Activated CD4-positive, alpha-beta T cell treated with anti-CD3 and anti-CD28 coated beads, Interleukin-2, amount 10 ng/mL, durations not matched to agents 7 days and 5 days (primary cell): ENCODE measurements around the gene LAMA4. TPM values are rescaled to one million over a fixed set of nuclear protein-coding genes. Genes with fewer than 3 reads are reported as not detected.

Experiments
- CTCF ChIA-PET: fragments of 350-600 bp; sonication (Branson Sonifier 250); formaldehyde crosslinking; loops from one replicate; lab custom pipeline; 2021; ENCODE audit warnings: antibody characterized with exemption; lab: Charles Lee
- POLR2A ChIA-PET: fragments of 350-600 bp; sonication (Branson Sonifier 250); formaldehyde crosslinking; loops from one replicate; lab custom pipeline; 2021; ENCODE audit warnings: antibody characterized with exemption; lab: Charles Lee
- DNase-seq: peaks from one replicate; pipeline ENCODE4 v3.0.0-alpha.2; 2020
- H3K27ac Mint-ChIP-seq: one replicate; pipeline ENCODE4 v1.8.0; 2021; ENCODE audit warnings: mild to moderate bottlenecking, moderate library complexity, mixed read lengths
- H3K27me3 Mint-ChIP-seq: one replicate; pipeline ENCODE4 v1.8.0; 2021; ENCODE audit warnings: mixed read lengths
- H3K36me3 Mint-ChIP-seq: one replicate; pipeline ENCODE4 v1.8.0; 2021; ENCODE audit warnings: low read depth, mixed read lengths
- H3K4me1 Mint-ChIP-seq: one replicate; pipeline ENCODE4 v1.8.0; 2021; ENCODE audit warnings: mixed read lengths
- H3K4me3 Mint-ChIP-seq: one replicate; pipeline ENCODE4 v1.8.0; 2021; ENCODE audit warnings: mild to moderate bottlenecking, moderate library complexity, mixed read lengths
- H3K9me3 Mint-ChIP-seq: one replicate; pipeline ENCODE4 v1.8.0; 2021; ENCODE audit warnings: mixed read lengths
- total RNA-seq, 2 experiments: library from RNA; stranded (reverse); gene quantifications; one replicate each; pipeline ENCODE4 v1.2.3, GENCODE V29; 2021

LAMA4 gene
- total RNA-seq, 2 experiments from 2014 or later: not detected

DNA sequence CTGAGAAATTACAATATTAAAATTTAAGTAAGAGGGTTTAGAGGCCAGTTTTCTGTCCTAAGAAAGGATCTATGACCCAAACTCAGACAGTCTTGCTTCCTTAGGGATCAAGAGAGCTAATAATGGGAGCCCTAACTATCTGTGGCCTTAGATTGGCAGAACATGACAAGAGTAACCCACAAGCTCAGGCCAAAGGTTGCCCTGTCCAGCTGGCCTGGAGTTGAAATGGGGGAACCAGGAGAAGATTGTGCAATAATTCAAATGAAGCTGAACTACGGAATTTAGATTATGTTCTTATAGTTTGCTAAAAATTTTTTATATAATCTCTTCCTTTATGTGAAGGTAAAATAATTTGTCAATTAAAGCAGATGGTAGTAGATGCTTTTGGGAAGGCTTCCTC lies 26.4 kb downstream of the LAMA4 start:
- no peak overlapping the region for H3K27ac Mint-ChIP-seq
- POLR2A ChIA-PET: no interaction called here
- H3K36me3 Mint-ChIP-seq: no peaks in the 10 kb centered on the region
- no peak overlapping the region for H3K4me3 Mint-ChIP-seq
- H3K4me1 Mint-ChIP-seq: no peaks in the 10 kb centered on the region
- H3K9me3 Mint-ChIP-seq: no peaks in the 10 kb centered on the region
- DNase-seq: no peak
- CTCF ChIA-PET: interaction anchor here (1.2 kb wide), 1 partner anchor 29 kb away, joined by 3 read pairs; no protein-coding TSS in a partner anchor
- peaks cover 26% of the 10 kb centered on the region for H3K27me3 Mint-ChIP-seq

DNA sequence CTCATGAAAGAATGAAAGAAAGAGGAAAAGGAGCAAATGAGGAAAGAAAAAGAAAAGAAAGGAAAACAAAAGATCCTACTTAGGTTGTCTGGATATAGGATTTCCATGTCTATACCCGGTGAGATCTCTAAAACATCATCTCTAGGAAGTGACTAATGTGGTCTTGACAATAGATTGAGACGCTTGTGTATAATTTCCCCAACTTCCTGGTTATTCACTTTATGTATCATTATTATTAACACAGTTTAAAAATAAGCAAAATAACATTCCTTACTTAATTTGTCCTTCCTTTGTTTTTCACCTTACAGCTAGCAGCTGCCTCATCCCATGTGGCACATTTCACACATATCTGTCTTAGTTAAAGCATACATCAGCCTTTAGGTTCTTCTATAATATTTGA lies 27.0 kb downstream of the LAMA4 start:
- peaks cover 22% of the 10 kb centered on the region for H3K27me3 Mint-ChIP-seq
- ChIA-PET POLR2A (no interaction called here), CTCF (no interaction called here)
- H3K4me3 Mint-ChIP-seq: no peak overlapping the region
- H3K36me3 Mint-ChIP-seq: no peaks in the 10 kb centered on the region
- no peak for DNase-seq
- H3K27ac Mint-ChIP-seq: no peak overlapping the region
- H3K9me3 Mint-ChIP-seq: no peaks in the 10 kb centered on the region
- no peaks in the 10 kb centered on the region for H3K4me1 Mint-ChIP-seq

DNA sequence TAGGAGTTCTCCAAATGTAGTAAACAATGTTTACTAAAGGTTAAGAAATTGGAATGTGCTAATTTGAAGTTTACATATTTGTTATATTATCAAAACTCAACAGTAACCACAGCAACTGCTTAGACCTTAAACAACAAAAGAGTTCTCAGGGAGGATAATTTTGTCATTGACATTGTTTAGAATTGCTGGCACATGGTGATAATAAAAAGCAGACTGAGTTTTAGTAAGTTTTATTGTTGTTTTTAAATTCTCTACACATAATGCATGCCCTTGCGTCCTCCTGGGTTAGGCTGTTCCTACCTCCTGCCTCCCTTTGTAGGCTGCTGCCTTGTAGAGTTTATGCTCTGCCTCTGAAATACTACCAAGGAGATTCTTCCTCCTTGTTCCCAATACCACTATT lies 28.7 kb downstream of the LAMA4 start:
- H3K27ac Mint-ChIP-seq: no peak overlapping the region
- no peaks in the 10 kb centered on the region for H3K4me1 Mint-ChIP-seq
- POLR2A ChIA-PET: no interaction called here

DNA sequence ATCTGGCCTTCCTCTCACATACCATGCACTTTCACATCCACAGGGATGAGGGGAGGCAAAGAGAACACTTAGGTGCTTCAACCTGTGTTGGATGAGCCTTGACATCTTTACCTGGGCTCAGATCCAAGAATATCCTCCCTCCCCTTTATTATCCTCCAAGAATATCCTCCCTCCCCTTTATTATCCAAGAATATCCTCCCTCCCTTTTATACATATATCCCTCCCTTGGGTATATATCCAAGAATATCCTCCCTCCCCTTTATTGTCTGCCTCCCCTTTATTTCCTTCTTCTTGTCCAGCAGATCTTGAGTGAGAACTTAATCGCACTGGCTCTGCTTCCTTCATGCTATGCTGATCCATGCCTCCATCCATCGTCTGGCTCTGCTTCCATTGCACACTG lies 30.3 kb downstream of the LAMA4 start:
- CTCF ChIA-PET: no interaction called here
- H3K4me1 Mint-ChIP-seq: no peaks in the 10 kb centered on the region
- H3K4me3 Mint-ChIP-seq: no peak overlapping the region
- no peak for DNase-seq
- H3K27ac Mint-ChIP-seq: no peak overlapping the region
- no peaks in the 10 kb centered on the region for H3K36me3 Mint-ChIP-seq
- H3K9me3 Mint-ChIP-seq: no peaks in the 10 kb centered on the region
- POLR2A ChIA-PET: no interaction called here
- peaks cover 31% of the 10 kb centered on the region for H3K27me3 Mint-ChIP-seq

More for the DNA sequence above, 28.7 kb downstream of the LAMA4 start:
- Mint-ChIP-seq H3K27me3 (peaks cover 28% of the 10 kb centered on the region), H3K9me3 (no peaks in the 10 kb centered on the region), H3K4me3 (no peak overlapping the region), H3K36me3 (no peaks in the 10 kb centered on the region)
- CTCF ChIA-PET: no interaction called here
- no peak for DNase-seq

DNA sequence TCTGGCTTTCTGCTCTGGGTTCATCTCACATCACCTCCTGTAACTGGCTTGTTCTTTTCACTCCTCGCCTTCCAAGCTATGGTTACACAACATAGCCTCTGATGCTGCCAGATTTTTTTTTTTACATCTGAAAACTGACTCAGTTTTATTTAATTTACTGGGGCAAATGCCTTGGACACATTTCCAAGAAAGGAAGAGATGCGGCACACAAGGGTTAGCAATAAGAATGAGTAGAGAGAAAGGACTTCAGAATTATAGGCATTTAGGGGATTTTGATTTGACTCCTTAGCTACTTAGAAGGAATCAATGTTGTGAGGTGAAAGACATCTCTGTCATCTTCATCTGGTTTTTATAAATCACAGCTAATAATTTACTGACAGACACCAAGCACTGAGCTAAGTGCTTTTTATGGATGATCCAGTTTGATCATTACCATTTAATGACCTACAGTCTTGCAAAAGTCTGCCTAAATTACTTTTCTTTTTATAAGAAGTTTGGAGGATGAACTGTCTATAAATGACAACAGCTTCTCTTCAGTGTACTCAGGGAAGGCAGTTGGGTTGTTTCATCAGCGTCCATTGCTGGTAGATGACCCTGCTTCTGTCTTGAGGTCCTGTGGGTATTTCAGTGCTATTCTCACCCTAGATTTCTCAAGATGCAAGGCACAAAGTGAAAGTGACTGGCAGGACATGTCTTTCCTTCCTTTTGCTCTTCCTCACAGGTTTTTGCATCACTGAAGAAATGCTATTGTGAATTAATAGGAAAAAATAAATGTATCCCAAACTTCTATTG lies 31.1 kb downstream of the LAMA4 start:
- H3K27ac Mint-ChIP-seq: no peak overlapping the region
- CTCF ChIA-PET: no interaction called here
- DNase-seq: no peak
- POLR2A ChIA-PET: no interaction called here
- H3K36me3 Mint-ChIP-seq: no peaks in the 10 kb centered on the region
- H3K27me3 Mint-ChIP-seq: peaks cover 33% of the 10 kb centered on the region
- H3K4me1 Mint-ChIP-seq: no peaks in the 10 kb centered on the region
- H3K9me3 Mint-ChIP-seq: no peaks in the 10 kb centered on the region
- no peak overlapping the region for H3K4me3 Mint-ChIP-seq

DNA sequence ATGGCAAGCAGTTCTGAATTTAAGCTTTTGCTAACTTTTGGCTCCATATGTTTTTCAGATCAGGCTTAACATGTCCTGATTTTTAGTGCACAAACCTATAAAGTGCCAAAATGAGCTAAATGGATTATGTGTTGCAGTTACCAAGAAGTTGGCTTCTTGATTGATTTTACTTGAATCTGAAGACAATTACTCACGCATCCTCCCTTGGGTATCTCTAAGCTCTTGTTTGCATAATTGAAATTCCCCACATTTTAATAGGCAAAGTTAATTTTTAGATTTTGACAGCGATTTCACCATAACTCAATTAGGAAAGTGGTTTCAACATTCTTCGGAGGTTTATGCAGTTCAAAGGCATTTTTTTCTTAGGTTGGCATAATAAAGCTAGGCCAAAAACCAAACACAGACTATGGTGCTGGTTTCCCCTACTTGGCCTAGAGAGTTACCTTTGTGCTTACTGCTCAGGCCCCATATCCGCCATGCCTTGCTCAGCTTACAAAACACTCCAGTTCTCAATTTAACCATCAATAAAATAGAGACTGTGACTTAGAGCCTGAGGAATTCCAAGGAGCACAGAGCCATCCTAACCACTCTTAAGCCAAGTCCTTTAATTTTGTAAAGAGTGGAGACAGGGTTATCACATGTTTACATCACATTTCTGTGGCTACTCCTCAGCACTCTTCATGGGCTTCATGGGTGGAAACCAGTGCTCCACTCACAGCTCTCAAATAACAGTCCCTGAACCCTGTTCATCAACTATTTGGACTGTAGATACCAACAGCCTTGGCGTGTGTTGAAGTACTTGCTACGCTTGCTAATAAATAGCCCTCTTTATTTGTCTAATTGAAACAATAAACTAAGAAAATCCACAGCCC lies 32.1 kb downstream of the LAMA4 start:
- DNase-seq: no peak
- Mint-ChIP-seq H3K27me3 (peaks cover 36% of the 10 kb centered on the region), H3K27ac (no peak overlapping the region), H3K4me3 (no peak overlapping the region), H3K4me1 (no peaks in the 10 kb centered on the region), H3K9me3 (no peaks in the 10 kb centered on the region), H3K36me3 (no peaks in the 10 kb centered on the region)
- ChIA-PET POLR2A (no interaction called here), CTCF (no interaction called here)

DNA sequence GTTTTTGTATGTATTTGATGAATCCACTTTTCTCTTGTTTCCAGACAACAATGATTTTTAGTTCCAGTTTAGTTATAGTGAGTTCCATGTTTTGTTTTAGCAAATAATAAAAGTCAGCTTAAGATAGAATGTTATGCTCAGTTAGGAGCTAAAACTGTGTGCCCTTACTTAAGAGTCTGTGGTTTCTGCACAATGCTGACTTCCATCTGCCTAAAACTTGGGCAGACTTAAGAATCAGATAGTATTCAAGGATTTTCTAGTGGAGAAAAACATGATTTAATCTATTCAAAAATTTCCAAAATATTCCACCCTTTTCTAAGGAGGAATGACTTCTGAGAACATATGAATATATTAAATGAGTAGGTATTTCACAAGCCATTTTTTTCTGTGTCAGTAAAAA lies 32.8 kb downstream of the LAMA4 start:
- CTCF ChIA-PET: no interaction called here
- H3K36me3 Mint-ChIP-seq: no peaks in the 10 kb centered on the region
- H3K4me3 Mint-ChIP-seq: no peak overlapping the region
- no peak overlapping the region for H3K27ac Mint-ChIP-seq
- POLR2A ChIA-PET: no interaction called here
- H3K27me3 Mint-ChIP-seq: peaks cover 43% of the 10 kb centered on the region
- H3K9me3 Mint-ChIP-seq: no peaks in the 10 kb centered on the region
- no peak for DNase-seq
- no peaks in the 10 kb centered on the region for H3K4me1 Mint-ChIP-seq

DNA sequence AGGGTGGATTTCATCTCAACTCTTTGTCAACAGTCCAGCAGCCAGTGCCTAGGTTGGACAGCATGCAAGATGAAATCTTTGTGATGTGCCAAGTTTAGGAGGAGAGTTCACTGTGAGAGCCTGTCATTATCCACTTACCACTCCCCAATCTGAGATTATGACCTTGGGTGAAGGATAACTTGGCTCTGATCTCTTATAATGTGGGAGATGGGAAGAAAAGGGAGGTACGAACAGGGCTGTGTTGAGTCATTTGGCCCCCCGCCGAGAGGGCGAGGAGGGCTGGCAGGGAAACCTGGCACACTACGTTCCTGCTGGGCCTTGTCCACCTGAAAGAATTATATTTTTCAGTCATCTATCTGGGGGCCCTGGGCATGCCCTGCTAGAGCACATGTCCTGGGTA lies 35.8 kb downstream of the LAMA4 start:
- ChIA-PET CTCF (no interaction called here), POLR2A (no interaction called here)
- Mint-ChIP-seq H3K36me3 (no peaks in the 10 kb centered on the region), H3K9me3 (no peaks in the 10 kb centered on the region), H3K27me3 (peaks cover 43% of the 10 kb centered on the region), H3K27ac (no peak overlapping the region), H3K4me3 (no peak overlapping the region), H3K4me1 (no peaks in the 10 kb centered on the region)
- DNase-seq: no peak

DNA sequence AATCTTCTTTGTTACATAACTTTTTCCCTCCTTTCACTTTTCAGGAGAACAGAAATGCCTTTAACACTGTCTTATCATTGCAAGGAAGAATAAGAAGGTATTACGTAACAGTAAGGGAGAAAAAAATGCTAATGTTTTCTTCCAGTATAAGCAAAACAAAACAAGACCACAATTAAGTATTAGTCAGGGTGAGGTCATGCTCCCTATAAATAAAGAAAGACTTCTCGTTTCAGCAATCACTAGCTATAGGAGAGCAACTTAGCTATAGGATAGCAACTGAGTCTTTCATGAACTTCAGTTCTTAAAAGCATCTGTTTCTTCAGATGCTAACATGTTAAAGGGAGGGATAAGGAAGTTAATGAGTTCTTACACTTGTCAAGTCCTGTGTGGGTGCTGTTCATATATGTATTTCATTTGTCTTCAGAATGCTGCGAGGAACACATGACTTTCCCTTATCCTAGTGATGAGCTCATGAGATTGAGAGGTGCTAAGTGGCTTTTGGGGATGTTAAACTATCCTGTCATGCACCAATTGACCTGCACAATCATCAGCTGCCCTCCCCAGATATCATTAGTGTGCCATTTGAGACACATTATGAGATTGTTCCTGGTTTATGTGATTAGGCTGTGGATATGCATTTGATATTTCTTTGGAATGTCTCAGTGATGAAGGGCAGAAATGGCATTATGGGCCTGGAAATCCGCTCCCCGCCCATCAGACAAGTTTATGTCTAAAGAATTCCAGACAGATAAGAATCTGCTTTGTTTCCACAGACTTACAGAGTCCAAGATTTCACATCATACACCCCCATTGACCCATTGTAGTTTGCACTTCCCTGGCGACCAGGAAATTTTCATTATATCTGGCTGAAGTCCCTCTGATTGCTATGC lies 37.5 kb downstream of the LAMA4 start:
- peaks cover 44% of the 10 kb centered on the region for H3K27me3 Mint-ChIP-seq
- H3K4me1 Mint-ChIP-seq: no peaks in the 10 kb centered on the region
- no peaks in the 10 kb centered on the region for H3K36me3 Mint-ChIP-seq
- no peak overlapping the region for H3K27ac Mint-ChIP-seq
- no peaks in the 10 kb centered on the region for H3K9me3 Mint-ChIP-seq
- DNase-seq: no peak
- POLR2A ChIA-PET: no interaction called here
- H3K4me3 Mint-ChIP-seq: no peak overlapping the region
- CTCF ChIA-PET: no interaction called here

DNA sequence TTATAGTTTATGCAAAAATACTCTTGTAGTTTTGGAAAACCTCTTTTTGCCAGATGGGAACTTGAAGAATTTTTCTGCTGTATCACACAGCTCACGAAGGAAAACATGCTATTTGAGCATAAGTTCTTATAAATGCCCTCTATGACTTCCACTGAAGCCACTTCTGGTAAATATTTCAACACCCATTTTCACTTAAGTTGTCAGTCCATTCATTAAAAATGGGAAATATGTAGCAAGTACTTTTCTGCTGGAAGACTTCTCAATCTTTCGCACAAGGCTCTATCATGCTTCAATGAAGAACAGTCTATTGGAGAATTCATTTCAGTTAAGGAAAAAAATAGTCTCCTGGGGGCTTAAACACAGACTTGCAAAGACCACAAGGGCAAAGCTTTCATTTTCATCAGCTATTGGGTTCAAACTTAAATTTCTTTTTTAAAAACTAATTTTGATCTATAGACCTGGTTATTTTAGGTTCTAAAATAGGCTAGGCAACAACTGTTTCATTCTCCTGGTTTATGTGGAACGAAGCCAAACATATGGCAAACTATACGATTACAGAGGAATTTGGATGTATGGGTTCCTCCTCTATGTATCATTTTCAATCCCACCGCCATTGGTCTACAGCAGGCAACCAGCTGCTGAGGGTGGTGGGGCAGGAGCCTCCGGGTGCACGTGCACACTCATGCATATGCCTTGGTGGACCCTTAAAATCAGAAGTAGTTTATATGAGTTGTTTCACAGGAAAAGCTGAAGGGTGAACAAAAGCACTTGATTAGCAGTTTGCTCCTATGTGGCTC lies 38.7 kb downstream of the LAMA4 start:
- no peak for DNase-seq
- ChIA-PET POLR2A (no interaction called here), CTCF (no interaction called here)
- no peak overlapping the region for H3K27ac Mint-ChIP-seq
- H3K4me3 Mint-ChIP-seq: no peak overlapping the region
- no peaks in the 10 kb centered on the region for H3K9me3 Mint-ChIP-seq
- no peaks in the 10 kb centered on the region for H3K4me1 Mint-ChIP-seq
- no peaks in the 10 kb centered on the region for H3K36me3 Mint-ChIP-seq
- peaks cover 42% of the 10 kb centered on the region for H3K27me3 Mint-ChIP-seq

DNA sequence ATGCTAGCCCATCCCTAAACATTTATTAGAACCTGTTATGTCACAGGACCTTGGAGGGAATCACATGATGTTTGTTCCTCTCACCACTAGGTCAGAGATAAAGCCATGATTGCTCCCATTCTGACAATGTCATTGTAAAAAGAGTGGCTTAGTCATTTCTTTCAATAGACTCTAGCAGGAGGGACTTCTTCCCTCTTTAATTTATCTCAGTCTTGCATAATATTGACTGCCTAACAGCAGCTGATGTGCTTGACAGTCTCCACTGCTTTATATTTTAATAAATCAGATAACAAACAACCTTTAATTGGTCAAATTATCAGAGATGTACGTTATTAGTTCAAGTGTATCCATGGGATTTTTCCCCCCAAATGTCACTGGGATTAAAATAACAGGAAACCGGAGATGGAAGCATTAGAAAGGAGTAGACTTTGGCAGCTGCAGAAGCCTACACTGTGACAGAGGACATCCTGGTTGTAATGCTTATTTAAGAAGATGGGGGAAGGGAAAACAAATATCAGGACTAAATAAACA lies 39.6 kb downstream of the LAMA4 start:
- DNase-seq: no peak
- ChIA-PET CTCF (no interaction called here), POLR2A (no interaction called here)
- H3K27me3 Mint-ChIP-seq: peaks cover 42% of the 10 kb centered on the region
- H3K36me3 Mint-ChIP-seq: no peaks in the 10 kb centered on the region
- no peak overlapping the region for H3K4me3 Mint-ChIP-seq
- no peaks in the 10 kb centered on the region for H3K4me1 Mint-ChIP-seq
- no peak overlapping the region for H3K27ac Mint-ChIP-seq
- peaks cover 1% of the 10 kb centered on the region for H3K9me3 Mint-ChIP-seq

DNA sequence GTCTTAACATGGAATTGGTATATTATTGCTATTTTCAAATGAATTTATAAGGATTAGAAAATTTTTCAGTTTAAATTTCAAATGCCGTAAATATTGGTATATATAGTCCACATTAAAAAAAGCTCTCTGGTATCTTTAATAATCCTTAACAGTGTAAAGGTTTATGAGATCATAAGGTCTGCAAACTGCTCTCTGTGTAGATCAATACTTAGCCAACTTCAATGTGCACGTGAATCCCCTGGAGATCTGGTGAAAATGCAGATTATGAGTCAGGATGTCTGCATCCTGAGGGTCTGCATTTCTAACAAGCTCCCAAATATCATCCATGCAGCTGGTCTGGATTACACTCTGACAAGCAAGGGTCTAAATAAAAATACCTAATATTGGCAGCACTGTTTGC lies 43.5 kb downstream of the LAMA4 start:
- CTCF ChIA-PET: interaction anchor here (1.0 kb wide), 2 partner anchors 16 to 19 kb away, joined by 3 read pairs; no protein-coding TSS in a partner anchor
- Mint-ChIP-seq H3K27ac (no peak overlapping the region), H3K4me1 (no peaks in the 10 kb centered on the region), H3K4me3 (no peak overlapping the region), H3K9me3 (peaks cover 4% of the 10 kb centered on the region), H3K27me3 (peaks cover 23% of the 10 kb centered on the region), H3K36me3 (no peaks in the 10 kb centered on the region)
- no peak for DNase-seq
- POLR2A ChIA-PET: interaction anchor here (0.6 kb wide), 1 partner anchor 49 kb away, joined by 3 read pairs; no protein-coding TSS in a partner anchor
